Activated CD8-positive, alpha-beta memory T cell treated with anti-CD3 and anti-CD28 coated beads, Interleukin-2, amount 50 U/mL, for 24 hours (primary cell): ENCODE data around the gene SYT14.
"Not testable (repeated sequence)": the region's sequence is repeated elsewhere in the genome, so short reads cannot be mapped to it uniquely, and the experiment has no call there.

Experiments
- DNase-seq: peaks from one replicate; pipeline ENCODE4 v3.0.0-alpha.2; 2020; ENCODE audit errors: extremely low read depth

The SYT14 gene

DNA sequence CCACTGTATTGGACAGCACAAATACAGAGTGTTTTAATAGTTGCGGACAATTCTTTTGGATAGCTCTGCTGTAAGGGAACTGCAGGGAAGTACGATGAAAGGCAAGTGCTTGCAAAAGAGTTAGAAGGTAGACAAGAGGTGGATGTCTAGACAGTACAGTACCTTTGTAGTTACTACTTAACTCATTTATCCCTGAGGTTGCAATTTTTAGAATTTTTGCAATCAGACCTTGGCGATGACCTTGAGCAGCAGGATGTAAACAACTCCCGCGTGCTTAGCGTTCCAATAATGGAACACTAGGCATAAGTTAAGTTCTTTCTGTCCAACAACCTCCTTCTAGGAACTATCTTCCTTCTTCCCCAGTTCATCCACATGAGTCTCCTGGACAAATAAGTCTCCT, 1.9 kb upstream of the SYT14 start:
- DNase-seq, result no peak

DNA sequence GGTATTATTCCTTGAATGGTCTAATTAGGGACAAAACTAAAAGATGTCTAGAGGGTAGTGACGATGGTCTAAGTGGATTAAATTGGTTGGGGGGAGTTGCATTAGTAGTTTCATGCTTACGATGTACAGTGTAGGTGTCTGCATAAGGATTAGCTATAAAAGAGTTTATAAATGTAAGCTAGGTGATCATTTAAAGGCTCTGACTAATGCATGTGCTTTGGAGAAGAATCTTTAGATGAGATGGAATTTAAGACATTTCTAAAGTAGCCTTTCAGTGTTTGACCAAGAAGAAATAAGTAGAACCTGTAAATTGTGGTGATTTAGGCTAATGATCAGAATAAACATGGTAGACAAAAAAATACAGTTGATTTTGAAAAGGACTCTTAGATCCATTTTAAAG, 7.4 kb downstream of the SYT14 start:
- DNase-seq, result no peak

DNA sequence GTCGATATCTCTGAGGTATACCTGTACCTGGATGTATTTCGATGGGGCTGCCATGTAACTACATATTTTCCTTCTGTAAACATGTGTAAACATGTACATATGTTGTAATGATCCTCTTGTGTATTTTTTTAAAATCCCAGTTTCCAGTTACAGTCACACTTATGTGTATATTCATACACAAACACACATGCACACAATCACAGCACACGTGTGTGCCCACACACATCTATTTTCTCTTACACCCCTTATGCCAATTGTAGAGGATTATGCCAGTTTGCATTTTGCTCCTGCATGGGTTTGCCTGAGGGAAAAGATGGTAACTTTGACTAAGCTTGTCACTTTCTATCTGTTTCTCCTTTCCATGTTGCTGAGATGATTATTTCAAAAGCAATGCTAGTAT, 10.1 kb downstream of the SYT14 start:
- DNase-seq, result no peak

DNA sequence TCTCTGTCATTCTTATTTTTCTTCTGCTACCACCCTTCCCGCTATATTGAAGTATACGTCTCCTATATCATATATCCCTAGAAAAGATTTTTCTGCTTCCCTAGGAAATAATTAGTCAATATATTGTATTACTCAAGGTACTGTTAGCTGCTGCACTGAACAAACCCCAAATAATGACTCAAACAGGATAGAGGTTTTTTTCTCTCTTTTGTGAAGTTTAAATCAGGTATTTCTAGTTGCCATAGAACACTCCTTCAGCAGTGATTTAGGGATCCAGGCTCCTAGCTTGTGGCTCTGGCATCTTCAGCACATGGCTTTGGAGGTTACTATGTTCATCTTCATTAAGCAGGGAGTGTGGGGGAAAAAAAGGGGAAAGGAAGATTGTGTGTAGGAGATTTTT, 18.1 kb downstream of the SYT14 start:
- no peak for DNase-seq

DNA sequence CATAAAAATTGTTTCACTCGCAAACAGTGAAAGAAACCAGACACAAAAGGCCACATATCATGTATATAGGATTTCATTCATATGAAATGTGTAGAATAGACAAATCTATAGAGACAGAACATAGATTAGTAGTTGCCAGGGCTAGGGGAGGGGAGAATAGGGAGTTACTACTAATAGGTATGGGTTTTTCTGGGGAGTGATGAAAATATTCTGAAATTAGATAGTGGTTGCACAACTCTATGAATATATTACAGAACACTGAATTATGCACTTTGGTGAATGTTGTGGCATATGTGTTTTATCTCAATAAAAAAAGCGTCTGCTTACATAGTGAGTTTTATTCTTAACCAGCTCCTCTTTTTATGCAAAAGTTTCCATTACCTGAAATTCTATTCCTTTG, 21.6 kb downstream of the SYT14 start:
- DNase-seq, result no peak

DNA sequence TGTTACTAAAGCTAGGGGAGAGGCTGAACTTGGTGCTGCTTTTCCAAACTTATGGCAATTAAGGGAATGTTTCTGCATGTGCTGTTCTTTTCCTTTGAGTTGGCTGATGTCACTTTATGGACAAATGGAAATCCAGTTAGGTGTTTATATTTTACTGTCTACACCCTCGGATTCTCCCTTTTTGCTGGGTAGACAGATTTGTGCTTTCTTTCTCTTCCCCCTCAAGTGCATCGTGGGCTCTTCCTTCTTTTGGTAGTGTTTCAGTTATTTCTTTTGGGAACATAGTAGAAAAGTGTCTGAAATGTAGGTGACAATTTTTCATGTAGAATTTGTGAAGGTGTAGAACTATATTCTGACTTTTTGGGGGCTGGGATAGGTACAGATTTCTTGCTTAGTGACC, 22.9 kb downstream of the SYT14 start:
- no peak for DNase-seq

DNA sequence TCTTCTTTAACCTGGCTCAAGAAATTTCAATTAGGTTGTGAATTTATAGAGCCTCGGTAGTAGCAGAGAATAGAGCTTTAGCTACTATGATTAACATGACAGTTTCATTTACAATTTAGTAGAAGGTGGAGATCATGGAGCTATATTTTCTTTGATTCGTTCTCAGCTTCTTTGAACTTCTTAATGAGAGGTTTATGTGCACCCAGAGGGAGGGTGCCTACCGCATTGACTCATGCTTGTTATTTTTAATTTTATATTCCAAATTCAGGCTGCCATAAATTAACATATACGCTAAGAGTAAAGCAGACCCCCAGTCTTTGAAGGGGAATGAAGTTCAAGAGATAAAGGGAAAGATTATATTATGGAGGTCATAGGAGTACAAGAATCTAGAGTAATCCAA, 24.4 kb downstream of the SYT14 start:
- no peak for DNase-seq

DNA sequence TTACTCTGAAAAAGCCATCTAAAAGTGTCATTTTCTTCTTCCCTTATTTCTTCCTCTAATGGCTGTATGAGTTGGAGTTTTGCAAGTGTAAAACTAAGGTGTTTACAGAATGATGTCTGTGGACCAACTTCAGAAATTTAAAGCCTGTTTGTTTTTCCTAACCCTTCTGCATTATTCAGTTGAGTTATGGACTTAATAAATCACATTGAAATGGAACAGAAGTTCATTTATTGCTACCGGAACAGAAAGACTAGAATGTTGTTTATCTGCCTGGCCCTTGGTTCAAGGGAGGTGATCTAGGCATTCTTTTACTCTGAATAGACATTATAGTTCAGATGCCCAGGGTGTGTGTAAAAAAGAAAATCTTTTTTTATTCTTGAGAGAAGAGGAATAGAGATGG, 24.8 kb downstream of the SYT14 start:
- DNase-seq, result no peak

DNA sequence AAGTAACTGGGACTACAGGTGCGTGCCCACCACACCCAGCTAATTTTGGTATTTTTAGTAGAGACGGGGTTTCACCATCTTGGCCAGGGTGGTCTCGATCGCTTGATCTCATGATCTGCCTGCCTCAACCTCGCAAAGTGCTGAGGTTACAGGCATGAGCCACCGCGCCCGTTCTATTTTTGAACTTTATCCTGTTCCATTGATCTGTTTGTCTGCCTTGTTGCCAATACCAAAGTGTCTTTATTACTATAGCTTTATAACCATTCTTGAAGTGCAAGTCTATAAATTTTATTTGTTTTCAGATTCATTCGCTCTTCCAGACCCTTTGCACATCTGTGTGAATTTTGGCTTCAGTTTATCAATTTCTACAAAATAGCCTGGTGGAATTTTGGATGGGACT, 28.0 kb downstream of the SYT14 start:
- DNase-seq, result no peak

DNA sequence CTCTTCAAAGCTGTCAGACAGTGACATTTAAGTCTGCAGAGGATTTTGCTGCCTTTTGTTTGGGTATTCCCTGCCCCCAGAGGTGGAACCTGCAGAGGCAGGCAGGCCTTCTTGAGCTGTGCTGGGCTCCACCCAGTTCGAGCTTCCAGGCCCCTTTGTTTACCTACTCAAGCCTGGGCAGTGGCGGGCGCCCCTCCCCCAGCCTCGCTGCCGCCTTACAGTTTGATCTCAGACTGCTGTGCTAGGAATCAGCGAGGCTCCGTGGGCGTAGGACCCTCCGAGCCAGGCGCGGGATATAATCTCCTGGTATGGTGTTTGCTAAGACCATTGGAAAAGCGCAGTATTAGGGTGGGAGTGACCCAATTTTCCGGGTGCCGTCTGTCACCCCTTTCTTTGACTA, 40.7 kb downstream of the SYT14 start:
- DNase-seq, result not testable (repeated sequence)

DNA sequence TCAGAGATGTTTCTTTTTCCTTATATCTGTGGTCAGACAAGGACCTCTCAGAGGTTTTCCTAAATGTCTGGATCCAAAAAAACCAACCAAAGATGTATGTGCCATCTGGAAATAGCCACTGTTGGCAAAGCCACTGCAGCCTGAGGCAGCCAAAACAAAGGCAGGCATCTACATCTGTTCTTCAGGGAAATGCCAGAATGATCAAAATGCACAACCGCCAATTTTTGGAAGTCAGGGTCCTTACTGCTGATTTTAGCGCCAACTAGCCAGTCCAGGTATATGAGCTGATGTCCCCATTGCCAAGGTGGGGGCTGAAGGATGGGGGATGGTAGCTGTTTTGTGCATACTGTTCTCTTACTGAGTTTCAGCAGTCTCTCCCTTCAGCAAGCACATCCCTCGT, 45.9 kb downstream of the SYT14 start:
- no peak for DNase-seq

DNA sequence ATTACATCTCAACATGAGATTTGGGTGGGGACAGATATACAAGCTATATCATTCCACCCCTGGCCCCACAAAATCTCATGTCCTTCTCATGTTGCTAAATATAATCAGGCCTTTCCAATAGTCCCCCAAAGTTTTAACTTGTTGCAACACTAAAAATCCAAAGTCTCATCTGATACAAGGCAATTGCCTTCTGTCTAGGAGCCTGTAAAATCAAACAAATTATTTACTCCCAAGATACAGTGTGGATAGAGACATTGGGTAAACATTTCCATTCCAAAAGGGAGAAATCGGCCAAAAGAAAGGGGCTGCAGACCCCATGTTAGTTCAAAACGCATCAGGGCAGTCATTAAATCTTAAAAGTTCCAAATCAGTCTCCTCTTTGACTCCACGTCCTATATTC, 47.0 kb downstream of the SYT14 start:
- DNase-seq, result no peak

DNA sequence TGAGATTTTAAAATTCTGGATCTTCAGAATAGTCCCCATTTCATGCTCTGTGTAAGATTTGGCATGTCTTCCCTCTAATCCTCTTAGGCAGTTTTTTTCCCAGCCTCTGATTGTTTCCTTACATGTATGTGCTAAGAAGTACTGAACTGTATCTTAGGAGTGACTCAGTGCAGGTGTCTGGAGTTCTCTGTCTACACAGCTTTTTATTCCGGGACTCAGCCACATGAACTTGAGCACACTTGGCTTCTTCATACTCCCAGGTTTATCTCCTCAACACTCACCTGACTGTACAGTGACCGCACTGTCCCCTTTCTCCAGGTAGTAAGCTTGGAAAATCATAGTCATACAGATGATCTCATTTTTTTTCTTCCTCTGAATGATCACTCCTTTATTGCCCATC, 50.7 kb downstream of the SYT14 start:
- no peak for DNase-seq

DNA sequence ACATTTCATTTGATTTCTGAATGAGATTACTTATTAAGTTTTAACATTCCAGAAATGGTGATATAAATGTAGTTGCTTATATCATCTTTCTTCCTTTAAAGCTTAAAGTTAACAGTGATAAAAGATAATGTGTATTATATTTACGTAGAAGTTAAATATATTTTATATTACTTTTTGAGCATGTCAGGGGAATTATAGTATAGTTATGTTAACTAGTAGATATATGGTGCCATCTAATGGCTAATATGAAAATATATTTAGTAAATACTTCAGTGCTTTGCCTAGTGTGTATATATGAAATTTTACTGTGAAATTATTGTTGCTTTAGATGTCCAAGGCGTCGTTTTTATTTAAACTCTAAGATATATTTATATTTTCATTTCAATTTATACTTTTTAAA, 51.5 kb downstream of the SYT14 start:
- no peak for DNase-seq

DNA sequence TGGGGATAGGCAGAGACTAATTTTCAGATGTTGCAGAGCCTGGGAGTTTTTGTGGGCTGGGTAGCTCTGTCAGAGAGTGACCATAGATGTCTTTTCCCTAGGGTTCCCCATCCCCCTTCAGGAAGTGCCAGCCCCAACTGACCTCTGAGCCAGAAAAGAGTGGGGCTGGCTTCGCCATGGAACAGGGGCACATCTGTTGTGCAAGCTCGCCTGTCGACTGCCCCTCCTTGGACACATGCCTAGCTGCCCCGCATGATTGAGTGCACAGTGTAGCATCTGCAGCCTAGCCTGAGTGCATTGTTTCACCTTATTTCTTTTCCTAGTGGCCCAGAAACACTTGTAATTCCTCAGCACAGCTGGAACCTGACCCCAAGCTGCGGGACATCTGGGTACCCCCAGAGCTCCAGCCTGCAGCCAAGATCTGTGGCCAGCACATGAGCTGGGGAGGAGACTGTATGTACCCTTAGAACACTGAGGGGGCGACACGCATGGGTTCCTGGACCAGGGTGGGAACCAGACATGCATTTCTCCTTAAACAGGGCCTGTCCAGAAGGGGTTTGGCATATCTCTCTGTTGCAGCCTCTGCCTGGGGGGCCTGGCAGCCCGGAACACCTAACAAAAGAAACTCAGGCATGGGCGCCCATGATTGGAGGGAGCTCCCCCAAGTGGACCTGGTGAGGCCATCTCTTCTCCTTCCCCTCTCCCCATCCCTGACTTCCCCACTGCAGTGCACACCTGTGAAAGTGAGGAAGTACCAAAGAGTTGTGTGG, 55.2 kb downstream of the SYT14 start:
- no peak for DNase-seq

DNA sequence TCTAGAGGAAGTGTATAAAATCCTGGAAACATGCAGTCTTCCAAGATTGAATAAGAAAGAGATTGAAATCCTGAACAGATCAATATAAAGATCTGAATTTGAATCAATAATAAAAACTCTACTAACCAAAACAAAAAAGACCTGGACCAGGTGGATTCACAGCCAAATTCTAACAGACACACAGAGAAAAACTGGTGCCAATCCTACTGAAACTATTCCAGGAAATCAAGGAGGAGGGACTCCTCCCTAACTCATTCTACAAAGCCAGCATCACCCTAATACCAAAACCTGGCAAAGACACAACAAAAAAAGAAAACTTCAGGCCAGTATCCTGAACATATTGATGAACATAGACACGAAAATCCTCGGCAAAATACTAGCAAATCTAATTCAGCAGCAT, 58.3 kb downstream of the SYT14 start:
- no peak for DNase-seq

DNA sequence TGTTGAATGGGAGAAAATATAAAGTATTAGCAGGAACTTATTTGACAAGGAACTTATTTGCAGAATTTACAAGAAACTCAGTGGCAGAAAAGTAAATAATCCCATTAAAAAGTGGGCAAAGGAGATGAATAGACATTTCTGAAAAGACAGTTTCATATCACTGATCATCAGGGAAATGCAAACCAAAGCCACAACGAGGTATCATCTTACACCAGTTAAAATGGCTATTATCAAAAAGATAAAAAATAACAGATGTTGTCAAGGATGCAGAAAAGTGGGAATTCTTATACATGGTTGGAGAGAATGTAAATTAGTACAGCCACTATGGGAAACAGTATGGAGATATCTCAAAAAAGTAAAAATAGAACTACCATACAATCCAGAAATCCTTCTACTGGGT, 61.0 kb downstream of the SYT14 start:
- DNase-seq, result no peak

DNA sequence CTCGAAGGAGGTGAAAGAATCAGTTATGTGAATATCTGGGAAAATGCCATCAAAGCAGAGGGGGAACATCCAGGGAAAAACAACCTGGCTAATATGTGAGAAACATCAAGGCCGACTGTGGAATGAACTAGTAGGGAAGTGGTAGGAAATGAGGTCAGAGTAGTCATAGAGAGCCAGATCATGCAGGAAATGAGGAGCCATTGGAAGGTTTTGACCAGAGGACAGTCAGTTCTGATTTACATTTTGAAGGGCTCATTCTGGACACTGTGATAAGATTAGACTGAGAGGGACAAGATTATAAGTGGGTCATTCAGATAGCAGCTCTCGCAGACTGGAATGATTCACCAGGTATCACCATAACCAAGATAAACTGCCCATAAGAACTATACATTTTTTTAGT, 63.7 kb downstream of the SYT14 start:
- DNase-seq, result no peak

DNA sequence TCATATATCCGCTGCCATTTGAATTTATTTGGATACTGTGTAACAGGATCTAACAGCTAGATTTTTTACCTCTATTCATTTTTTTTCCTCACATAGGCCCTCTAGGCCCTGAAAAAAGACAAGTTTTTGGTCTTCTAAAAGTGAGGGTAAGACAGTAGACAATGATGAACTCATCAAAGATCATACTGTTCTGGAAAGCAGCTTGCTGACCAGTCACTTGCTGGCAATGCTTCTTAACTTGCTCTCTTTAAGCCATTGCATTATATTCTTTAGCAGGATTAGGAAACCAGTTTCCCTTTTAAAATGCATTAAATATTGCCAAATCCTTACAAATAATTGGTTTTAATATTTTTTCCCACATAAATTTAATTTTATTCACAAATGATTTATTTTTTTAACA, 65.5 kb downstream of the SYT14 start:
- DNase-seq, result no peak

DNA sequence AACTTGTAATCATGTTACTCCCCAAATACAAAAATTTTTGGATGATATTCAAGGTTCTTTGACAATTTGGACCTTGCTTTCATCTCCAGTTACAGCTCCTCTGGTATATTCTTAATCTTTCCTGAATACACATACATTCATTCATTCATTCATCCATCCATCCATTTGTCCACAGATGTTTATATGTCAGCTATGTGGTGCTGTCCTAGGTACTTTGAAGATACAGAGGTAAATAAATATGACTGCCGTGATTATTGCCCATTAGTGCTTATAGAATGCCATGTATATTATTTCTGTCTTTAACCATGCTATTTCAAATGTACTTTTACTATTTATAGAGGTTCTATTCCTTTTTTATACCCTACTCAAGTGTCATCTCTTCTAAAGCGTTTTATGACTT, 72.1 kb downstream of the SYT14 start:
- DNase-seq, result no peak

DNA sequence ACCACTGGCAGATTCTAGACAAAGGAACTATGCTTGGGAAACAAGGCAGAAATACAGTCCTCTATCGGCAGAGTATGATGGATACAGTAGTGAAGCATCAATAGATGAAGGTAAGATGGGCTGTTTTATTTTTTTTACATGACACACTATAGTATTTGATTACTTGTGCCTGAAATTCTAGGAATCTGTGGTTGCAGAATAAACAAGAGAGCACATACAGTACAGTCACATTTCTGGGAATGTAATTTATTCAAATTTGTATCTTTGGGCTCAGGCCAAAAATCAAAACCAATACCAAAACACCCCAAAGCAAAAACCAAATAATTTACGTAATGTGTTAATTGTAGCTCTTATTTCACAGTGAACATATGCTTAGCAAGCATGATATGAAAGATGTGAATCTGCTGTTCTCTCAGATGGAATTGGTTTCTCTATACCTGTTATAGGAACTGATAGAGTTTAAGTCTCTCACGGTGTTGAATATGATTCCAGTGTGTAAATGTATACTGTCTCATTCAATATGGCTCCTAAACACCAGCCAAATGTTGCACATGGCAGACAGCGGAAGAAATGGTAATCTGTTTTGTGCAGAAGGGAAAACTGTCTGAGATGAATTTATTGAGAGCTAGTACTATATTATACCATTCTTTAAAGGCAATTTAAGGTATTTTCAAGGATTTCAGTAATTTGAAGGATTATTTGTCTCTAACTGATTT, 83.3 kb downstream of the SYT14 start:
- DNase-seq, result no peak

DNA sequence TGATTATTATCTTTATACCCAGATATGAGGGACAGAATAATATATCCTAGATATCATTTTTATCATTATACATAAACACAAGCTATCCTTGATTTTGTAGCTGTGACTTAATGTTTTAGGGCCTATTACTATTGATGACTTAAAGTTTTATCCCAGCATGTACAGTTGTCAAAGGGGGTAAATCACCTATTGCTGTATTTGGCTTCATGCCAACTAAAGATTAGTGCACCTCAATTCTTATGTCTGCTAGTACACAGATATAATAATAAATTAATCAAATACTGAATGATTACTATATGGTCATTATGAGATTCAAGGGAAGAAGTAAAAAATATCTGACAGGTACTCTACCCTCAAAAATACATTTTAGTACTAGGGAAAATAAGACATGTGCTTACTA, 84.0 kb downstream of the SYT14 start:
- DNase-seq, result no peak

DNA sequence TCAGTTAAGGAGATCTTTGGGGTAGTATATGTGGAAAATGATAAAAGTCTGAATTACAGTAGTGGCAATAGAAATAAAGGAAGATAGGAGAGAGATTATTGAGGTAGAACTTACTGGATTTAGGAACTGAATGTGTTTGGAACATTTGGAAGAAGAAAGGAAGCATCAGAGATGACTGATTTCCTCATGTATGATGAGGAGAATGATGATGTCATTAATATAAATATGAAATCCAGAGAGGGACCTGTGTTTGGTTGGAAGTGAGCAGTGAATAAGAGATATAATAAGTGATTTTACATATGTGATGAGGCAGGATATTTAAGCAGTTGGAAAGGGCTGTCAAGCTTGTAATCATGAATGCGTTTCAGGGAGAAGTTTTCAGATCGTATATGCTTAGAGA, 86.3 kb downstream of the SYT14 start:
- DNase-seq, result no peak

DNA sequence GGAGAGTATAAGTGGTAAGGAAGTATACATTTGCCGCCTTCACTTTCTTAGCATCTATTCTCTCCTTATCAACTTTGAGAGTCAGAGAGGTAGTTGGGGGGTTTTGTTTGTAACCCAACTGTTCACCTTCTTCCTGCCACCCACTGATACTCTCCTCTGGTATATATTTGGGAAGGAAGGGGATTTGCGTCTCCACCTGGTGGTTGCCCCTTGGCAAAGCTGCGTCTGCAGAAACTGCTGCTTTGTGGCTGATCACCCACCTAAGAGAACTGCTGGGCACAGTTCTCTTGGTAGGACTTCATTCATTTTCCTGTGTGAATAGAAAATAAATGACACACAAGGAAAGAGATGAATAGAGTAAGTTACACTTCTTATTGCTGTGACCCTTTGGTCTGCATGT, 87.0 kb downstream of the SYT14 start:
- DNase-seq, result no peak
